Measurements from ENCODE around the gene SPP2. TPM values are rescaled to one million over a fixed set of nuclear protein-coding genes. Genes with fewer than 3 reads are reported as not detected.

The SPP2 gene
- total and polyA plus RNA-seq, 2 of the 8 experiments (the other 6 are each of a cell fraction or from before 2014, with no cell fraction given) = not detected

GRCh38 chr2:234116010-234116409 lies 65.5 kb downstream of the SPP2 start:
- POLR2A ChIA-PET (ENCODE audit: partially characterized antibody) = no interaction called here
- Histone ChIP-seq H3K9me3 (ENCODE audit: insufficient read depth in 2 of 2, low read depth in 1 of 2, low read length in 1 of 2) (peaks cover 0 to 5% of the 10 kb centered on the region in 2 experiments; a peak in 1 of 4 replicates), H3K4ac (replicated peaks; ENCODE audit: insufficient read length, low read depth, low read length) (no peak overlapping the region), H4K91ac (replicated peaks; ENCODE audit: insufficient read length, low read length) (no peak overlapping the region), H2BK20ac (ENCODE audit: low read length) (no peak overlapping the region), H2BK120ac (replicated peaks; ENCODE audit: low read depth, low read length) (no peak overlapping the region), H4K5ac (ENCODE audit: insufficient read length, low read depth, low read length) (no peak overlapping the region), H3K79me2 (ENCODE audit: control insufficient read depth in 1 of 2, insufficient read depth in 2 of 2, low read length in 2 of 2) (no peaks in the 10 kb centered on the region), H3K56ac (replicated peaks; ENCODE audit: insufficient read length, low read depth, low read length) (no peak overlapping the region), H4K8ac (ENCODE audit: extremely low read depth, insufficient read depth, low read length) (no peak overlapping the region), H2AK5ac (ENCODE audit: low read depth, low read length) (no peak overlapping the region), H3K14ac (ENCODE audit: insufficient read length) (no peak overlapping the region), H3K18ac (ENCODE audit: extremely low read depth, low read length) (no peak overlapping the region), H3K4me1 (replicated peaks in 1 of 4; ENCODE audit: control insufficient read depth in 3 of 4, insufficient read depth in 4 of 4, low read length in 3 of 4) (no peaks in the 10 kb centered on the region), H3K27me3 (replicated peaks in 1 of 4; ENCODE audit: control insufficient read depth in 3 of 4, extremely low read depth in 1 of 4, insufficient read depth in 3 of 4, low read length in 3 of 4) (no peaks in the 10 kb centered on the region), H3K27ac (ENCODE audit: low read depth, low read length) (no peak overlapping the region), H3K23me2 (ENCODE audit: low read depth, low read length) (no peaks in the 10 kb centered on the region), H4K20me1 (replicated peaks in 1 of 2; ENCODE audit: control insufficient read depth in 1 of 2, insufficient read depth in 2 of 2, low read length in 2 of 2) (no peaks in the 10 kb centered on the region), H2BK12ac (ENCODE audit: low read depth, low read length) (no peak overlapping the region), H3K23ac (ENCODE audit: insufficient read length) (no peak overlapping the region), H3K4me3 (ENCODE audit: extremely low read depth in 1 of 4, insufficient read depth in 2 of 4, low read depth in 3 of 4, low read length in 4 of 4) (no peak overlapping the region), H3K4me2 (ENCODE audit: insufficient read depth in 1 of 2, low read depth in 2 of 2, low read length in 2 of 2) (no peak overlapping the region), H3K79me1 (ENCODE audit: low read depth, low read length) (no peaks in the 10 kb centered on the region), H2AFZ (ENCODE audit: low read length) (no peak overlapping the region), H3K36me3 (ENCODE audit: control insufficient read depth in 2 of 4, insufficient read depth in 4 of 4, low read length in 3 of 4) (no peaks in the 10 kb centered on the region), H2BK15ac (ENCODE audit: low read length) (no peak overlapping the region), H2BK5ac (ENCODE audit: low read depth, low read length) (no peak overlapping the region), H3K9ac (replicated peaks in 1 of 4; ENCODE audit: extremely low read depth in 1 of 4, low read depth in 3 of 4, low read length in 3 of 4) (no peak overlapping the region)
- DNase-seq (ENCODE audit: low read depth in 1 of 2, low spot score in 2 of 2) (no peak), FAIRE-seq (no peak)
- CTCF ChIA-PET (ENCODE audit: partially characterized antibody) = interaction anchor here (0.9 to 1.6 kb wide), 3 partner anchors 11 to 177 kb away, joined by 3 to 4 read pairs (median 4); no protein-coding TSS in a partner anchor
- 90% methylated on average over 4 of the region's 4 CpGs; no CpG with 5 or more reads in 1 of the 2 experiments for WGBS, 2 experiments (ENCODE audit: extremely low coverage in 1 of 2, insufficient coverage in 1 of 2, insufficient read length in 1 of 2, insufficient replicate concordance in 2 of 2, low coverage in 1 of 2, low lambda C conversion rate in 2 of 2, missing lambda C conversion rate in 1 of 2)
- TF ChIP-seq RNF2 (IDR thresholded peaks at IDR 0.05; ENCODE audit: borderline replicate concordance, low read depth, low read length, missing control alignments, poor library complexity, severe bottlenecking) (no peak), NANOG (IDR thresholded peaks at IDR 0.05; ENCODE audit: insufficient read depth, low read depth, low read length, poor library complexity, severe bottlenecking) (no peak), GABPA (IDR thresholded peaks at IDR 0.05; ENCODE audit: borderline replicate concordance, insufficient read depth, low read length) (no peak), KDM4A (IDR thresholded peaks at IDR 0.05; ENCODE audit: low read depth, low read length, severe bottlenecking) (no peak), USF2 (IDR thresholded peaks at IDR 0.05; ENCODE audit: low read length) (no peak), SUZ12 (IDR thresholded peaks at IDR 0.05; ENCODE audit: low read length) (no peak), POLR2A (IDR thresholded peaks at IDR 0.05; ENCODE audit: control extremely low read depth in 1 of 2, low read depth in 2 of 2, low read length in 2 of 2) (no peak), PHF8 (conservative IDR thresholded peaks at IDR 0.05; ENCODE audit: low read depth, low read length) (no peak), CHD1 (IDR thresholded peaks at IDR 0.05; ENCODE audit: low read depth, low read length) (no peak), E2F6 (IDR thresholded peaks at IDR 0.05) (no peak), ZNF274 (IDR thresholded peaks at IDR 0.05; ENCODE audit: borderline replicate concordance, extremely low read depth, low read length) (no peak), CBX5 (IDR thresholded peaks at IDR 0.05; ENCODE audit: low read depth, low read length) (no peak)

Data from H1 (cell line).